ENCODE results near the gene EPB41L2.

The EPB41L2 gene

DNA sequence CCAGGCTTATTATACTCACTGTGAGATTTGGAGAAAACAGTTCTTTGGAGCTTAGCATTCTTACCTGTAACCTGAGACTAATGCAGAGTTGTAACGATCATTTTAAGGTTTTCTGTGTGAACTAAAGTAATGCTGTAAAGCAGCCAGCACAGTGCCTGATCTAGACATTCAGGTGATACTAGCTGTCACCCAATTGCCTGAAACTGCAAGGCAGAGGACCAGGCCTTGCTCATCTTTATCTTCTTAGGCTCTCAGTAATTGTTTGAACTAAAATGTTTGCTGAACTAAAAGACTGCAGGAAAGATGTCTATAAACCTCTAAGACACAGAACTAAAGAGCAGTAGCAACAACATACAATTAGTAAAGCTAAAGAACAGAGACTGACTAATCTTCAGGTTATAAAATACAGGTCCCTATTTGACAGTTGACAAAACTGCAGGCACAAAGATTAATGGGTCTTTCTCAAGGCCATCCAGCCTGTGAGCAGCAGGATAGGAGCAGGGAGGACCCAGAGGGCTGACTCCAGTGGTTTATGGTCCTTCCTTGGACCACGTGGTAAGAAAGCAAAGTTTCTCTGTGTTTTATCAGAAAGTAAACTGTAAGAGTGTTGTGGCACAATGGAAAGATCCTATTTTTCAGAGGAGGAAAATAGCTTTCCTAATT is 204.4 kb downstream of the EPB41L2 start:
- no peak for DNase-seq

DNA sequence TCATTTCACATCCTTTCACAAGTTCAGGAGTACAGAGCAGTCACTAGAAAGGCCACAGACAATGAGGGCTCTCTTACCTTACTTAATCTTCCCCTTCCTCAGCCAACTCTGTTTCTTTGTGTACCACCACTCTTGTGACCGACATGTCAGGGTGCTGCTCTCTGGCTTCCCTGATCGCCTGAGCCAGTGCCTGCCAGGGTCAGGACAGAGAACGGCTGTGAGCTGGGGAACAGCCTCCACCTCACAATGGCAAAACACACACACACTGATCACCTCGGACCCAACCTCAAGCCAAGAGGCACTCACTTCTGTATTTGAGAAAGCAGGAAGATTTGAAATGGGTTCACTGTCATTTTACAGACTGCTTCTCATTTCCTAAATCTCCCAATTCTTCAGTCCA is 205.0 kb downstream of the EPB41L2 start:
- no peak for DNase-seq

DNA sequence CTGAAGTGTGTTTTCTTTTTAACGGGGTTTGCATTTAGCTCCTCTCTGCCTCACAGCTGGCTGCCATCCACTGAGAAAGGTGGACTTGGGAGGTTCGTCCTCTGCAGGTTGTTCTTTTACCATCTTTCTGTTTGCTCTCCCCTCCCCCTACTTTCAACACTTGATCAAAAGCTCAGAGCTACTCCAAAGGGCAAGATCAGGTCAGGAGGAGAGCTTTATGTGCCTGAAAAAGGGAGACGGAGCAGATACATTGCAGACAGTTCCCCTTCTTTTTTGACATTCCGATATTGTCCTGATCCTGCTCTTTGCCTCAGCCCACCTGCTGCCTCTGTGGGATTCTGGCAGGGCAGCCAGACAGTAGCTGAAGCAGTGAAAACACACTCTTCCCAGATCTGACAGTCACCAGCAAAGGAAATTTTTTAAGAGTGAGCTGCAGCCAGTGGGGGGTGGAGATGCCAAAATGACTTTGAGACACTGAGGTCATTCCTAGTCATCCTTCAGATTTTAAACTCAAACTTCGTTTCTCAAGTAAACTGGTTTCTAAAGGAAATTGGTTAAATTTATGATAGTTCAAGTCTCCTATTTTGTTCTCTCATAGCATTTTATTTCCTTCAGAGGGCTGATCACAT is 209.4 kb downstream of the EPB41L2 start:
- DNase-seq: no peak

DNA sequence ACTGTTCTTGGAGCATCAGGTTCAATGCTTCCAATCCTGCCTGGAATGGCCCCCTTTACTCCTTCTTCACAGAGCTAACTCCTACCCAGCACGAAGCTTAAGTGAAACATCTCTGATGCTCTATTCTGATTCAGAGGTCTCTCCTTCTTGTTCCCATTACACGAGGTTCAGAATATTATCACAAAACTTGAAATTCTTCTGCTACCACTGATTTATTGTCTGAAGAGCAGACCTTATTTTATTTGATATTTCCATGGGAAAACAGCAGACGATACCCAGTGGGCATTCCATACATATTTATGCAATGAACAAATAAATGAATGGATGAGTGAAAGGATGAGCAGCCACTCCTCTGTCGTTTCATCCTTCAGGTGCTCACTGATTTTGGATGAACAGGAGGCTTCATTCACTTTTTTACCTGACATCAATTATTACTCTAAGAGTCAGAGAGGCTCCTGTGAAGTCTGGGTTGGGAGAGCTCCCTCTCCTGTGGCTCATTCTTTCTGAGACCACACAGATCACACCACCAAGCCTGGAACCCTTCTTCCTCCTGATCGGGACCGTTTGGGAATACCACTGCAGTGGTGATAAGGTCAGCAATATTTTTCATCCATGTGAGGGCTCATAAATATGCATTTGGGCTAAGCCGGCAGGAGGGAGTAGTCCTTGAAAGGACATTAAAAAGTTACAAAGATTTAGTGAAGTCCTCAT is 210.0 kb downstream of the EPB41L2 start:
- DNase-seq: no peak

DNA sequence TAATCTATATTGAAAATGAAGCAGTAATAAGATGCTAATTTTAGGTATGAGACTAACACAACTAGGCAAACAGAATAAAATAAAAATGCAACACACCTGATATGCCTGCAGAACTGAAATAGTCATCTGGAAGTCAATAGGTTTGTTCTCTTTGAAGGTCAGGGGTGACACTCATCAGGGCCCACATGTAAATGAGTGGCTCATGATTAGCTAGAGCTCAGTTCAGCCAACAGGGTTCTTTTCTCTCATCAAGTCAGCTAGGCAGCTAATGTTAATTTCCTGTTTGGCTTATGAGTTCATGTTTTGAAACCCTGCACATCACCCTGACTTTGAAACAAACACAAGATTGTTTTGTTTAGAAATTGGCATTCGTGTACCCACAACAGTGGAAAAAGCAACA is 212.0 kb downstream of the EPB41L2 start:
- DNase-seq: no peak

DNA sequence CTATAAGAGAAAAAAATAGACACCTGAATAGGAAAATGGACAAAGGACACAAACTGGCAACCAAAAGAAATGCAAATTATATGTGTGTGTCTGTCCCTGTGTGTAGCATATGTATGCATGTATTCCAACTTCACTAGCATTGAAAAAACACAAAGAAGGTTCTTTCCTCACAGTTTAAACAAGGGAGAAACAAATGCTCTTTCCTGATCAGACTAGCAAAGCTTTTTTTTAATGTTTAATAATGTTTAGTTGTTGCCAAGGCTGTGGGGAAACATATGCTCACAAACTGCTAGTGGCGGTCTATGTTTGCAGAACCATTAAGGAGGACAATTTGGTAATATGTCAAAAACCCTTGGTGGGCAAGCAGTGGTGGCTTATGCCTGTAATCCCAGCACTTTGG is 213.5 kb downstream of the EPB41L2 start:
- DNase-seq: no peak

DNA sequence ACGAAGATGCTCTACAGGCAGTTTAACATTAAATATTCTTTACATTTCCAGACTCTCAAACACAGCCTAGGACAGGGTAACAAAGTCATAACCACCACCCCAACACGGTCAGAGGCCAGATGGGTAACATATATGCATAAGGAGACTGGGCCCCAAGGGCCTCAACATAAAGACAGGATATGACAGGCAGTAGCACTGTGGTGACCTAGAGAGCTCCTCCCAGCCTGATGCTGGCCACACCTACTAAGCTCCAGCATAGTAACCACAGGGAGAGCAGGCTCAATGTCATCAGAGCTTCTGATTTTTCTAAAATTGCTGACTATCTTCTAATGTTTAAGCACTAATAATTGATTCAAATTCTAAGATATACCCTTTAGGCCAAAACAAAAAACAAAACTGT is 214.1 kb downstream of the EPB41L2 start:
- DNase-seq: peak; percentile 25

DNA sequence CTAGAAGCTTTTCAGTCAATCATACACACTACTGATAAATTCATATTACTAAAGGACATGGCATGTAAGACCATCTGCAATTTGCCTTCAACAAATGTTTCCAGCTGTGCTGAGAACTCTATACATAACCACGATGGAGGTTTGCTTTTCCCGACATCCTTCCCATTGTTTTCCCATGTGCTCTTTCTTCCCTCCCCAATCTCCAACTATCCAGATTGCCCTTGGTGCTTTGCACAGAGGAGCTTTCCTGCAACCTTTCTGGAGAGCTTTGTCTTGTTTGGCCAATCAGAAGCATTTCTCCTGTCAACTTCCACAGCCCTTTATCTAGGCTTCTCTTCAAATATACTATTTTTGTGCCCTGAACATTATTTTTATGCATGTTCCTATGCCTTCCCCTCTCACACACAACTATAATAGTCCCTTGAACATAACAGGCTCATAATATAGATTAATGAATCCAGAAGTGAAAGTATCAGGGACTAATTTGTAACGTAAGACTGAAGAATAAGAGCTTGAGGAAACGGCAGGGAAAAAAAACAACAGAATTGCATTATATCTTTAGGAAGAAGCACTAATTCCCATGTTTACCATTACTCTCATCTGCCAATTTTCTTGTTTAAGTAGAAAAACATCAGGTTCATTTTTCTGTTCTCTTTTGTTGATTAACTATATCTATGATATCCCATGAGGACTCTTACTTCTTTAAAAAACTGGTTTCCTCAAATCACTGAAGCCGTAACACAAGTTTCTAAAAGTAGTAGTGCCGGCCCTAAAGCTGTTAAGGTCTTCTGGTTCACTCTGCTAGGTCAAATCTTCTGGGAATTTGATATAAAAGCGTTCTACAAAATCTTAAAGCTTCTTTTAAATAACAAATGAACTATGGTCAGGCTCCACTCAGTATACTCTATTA is 215.8 kb downstream of the EPB41L2 start:
- no peak for DNase-seq

DNA sequence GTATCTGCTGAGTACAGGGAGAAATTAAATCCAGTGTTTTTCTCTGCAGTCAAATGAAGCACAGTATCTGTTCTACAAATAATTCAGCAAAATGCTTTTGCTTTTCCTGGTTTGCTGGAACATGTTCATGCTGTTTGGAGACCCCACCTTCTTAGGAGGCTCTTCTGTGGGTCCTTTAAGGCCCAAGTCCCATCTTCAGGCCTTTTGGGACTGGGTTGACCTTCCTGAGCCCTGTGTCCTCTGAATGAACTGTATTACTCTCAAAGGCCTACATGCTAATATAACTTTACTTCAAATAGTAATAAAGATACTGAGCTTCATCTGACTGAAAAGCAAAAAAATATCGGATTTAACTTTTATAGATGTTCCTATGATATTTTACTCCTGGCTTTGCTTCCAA is 216.5 kb downstream of the EPB41L2 start:
- DNase-seq: no peak

DNA sequence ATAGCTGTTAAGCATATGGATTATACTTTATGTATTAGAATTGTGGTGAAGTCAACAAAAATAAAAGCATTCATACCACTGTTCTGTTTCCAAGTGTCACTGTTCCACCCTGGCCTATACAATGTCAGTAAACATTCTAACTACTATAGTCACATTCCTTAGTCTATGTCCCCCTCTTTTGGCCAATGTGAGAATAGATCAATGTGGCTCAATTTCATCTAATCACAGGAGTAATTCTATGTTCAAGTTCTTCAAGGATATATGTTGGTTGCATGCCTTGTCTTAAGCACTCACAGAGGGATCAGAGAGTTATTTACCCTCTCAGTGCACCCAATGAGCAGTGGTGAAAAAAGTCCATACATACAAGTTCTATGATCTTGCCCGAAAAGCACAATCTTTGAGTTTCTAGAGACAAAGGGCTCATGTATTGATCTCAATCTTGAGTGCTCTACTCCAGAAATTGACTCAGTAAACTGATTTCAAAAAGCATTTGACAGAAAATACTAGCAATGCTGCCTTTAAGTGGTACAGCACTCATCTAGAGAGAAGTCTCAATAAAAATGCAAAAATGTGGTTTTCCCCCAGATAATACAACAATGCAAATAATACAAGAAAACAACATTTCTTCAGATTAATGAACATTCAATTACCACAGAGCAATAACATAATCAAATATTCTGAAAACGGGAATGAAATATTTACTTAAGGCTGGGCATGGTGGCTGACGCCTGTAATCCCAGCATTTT is 219.3 kb downstream of the EPB41L2 start:
- DNase-seq: no peak

DNA sequence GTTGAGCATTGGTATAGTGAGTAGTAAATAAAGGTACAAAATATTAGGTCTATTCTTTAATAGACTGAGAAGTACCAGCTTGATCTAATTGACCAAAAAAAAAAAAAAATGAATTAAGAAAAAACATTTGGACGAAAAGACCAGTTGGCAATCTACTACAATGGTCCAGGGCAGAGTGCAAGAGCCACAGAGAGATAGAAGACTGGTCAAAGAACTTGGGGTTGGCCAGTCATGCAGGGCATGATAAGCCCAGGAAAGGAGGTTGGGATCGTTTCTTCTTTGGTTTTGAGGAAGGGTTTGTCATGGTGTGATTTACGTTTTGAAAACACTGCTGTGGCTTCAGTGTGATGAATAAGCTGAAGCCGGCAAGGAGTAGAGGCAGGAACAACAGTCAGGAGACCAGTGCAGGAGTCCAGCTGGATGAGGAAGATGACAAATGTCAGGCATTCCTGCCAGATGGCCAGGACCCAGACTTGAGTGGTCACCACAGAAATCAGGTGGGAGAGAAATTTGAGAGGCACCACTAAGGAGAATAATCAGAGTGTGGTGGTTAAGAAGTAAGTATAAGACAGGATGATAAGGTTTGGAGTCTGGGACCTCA is 221.8 kb downstream of the EPB41L2 start:
- no peak for DNase-seq

DNA sequence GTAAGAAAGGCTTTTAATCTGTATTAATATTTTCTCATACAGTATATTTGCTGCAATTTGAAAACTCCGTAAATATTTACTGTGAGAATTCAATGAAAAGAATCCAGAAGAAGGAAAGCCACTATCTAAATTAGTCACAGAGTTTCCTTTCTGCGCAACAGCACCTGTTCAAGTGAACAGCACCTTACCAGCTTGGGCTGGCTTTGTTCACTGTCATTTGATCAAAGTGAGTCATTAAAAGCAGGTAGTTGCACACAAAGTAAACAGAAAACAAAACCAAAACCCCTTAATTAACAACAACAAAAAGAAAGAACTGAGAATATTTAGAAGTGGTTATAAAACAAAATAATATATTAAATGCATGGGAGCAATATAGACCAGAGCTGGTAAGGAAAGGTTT is 223.0 kb downstream of the EPB41L2 start:
- DNase-seq: no peak

DNA sequence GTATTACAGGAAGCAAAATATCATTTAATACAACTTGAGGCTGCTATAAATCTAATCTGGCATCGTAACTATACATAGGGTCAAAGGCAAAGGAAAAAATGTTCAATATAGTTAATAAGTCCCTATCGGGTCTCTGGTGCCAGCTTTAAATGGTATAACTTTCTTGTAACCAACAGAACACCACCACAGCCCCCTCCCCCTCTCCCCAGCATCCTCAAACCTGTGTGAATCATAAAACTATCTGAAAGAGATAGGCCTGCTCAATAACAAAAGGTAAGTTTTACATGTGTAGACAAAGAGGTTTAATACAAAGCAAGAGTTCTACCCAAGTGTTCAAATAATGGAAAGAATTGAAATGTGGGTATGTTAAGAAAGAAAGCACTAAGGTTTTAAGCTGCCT is 223.7 kb downstream of the EPB41L2 start:
- no peak for DNase-seq

DNA sequence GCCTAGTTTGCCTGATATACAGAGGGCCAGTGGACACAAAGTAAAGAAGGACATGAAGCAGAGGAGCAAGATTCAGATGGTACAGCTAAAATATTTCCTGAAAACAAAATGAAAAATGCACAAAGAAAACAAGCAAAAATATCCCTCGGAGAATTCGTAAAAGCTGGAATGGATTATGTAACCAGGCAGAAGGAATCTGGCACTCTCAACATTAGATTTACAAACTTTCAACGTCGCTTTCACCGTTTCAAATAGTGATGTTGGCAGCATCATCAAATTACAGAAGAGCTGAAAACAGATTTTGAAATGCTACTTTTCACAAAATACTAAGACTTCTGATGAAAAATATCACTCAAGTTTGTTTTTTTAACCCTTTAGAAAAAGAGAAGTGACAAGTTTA is 224.1 kb downstream of the EPB41L2 start:
- no peak for DNase-seq

DNA sequence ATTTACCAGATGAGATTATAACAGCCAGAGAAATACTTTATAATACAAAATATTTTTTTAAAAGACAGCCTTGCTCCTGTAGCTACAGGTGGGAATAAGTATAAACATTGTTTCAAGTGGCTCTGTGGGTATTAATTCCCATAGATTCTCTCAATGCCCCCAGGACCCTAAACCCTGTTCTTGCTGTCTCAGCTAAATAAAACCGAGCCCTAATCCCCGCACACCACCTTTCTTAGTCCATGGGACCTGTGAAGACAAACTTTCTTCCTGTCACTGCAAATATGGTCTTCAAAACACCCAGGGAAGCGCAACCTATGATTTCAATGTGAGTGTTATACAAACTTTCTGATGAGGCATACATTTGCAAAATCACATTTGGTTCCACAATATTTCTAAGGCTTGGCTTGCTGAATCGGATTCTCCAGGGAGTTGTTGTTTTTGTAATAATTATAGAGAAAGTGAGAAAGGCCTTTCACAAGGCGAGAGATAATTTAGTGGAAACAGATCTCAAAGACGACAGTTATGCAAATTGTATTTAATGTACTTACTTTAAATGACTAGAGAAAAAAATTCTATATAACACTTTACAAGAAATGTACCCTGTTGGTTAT is 224.7 kb downstream of the EPB41L2 start:
- no peak for DNase-seq

DNA sequence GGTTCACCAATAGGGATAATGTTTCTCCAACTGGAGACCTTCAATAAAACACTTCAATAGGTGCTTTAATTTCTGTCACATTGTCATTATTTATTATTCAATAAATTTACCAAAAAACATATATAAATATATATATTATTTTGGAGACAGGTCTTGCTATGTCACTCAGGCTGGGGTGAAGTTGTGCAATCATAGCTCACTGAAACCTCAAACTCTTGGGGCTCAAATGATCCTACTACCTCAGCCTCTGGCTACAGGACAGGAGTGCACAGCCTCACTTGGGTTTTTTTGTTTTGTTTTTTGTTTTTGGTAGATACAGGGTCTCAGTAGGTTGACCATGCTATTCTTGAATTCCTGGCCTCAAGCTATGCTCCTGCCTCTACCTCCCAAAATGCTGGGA is 226.0 kb downstream of the EPB41L2 start:
- DNase-seq: no peak

DNA sequence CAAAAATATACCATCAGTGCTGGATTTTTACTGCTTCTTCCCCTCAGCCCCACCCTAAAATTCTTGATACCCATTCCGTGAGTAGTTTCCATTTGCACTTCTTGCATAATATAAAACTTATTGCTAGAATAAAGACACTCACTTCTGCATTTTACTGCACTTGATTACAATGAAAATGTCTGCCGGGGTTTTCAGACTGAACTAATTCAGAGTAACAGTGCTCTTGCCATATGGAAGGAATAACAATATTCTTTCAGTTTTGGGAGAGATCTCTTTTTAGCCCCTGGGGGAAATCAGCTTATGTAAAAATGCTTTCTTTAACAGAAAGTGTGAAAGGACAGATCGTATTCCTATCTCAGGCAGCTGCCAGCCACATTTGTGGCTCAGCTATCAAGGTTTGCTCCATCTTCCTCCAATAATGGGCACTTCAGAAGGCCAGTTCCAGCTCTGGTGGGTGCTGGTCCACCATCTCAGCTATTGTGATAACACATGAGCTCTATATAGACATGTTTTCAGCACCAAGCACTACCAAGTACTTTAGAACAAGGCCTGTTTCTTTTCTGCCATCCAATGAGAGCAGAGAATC is 226.9 kb downstream of the EPB41L2 start:
- DNase-seq: no peak

DNA sequence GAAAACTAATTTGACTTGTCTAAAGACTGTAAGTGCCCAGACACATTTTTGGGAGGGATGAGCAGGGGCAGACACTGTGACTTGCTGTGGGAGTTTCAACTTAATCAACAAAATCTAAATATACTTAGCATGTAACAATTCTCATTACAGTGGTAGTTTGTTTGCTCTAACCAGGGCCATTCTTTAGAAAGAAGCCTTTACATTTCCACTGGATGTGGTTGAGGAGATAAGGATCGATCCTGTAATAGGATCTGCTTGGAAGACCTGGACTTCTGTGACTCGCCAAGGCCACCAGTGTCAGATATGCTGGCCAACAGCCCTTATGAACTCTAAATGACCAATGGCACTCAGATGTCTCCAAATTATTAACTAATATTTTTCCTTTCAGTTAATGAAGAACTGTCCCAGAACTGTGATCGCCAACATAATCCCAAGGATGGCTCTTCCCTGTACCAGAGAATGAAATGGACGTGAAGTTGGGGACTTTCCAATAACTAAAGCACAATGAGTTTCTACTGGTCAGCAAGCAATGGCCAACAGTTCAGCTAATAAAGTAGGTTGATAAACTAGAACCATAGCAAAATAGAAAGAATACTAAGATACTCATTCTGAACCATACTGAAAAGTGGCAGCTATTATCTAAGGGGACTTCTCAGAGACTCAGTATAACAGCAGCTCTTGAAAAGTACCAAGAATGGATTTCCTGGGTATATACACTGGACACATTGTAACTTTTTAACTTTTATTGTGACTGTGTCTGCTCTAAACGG is 228.4 kb downstream of the EPB41L2 start:
- no peak for DNase-seq

DNA sequence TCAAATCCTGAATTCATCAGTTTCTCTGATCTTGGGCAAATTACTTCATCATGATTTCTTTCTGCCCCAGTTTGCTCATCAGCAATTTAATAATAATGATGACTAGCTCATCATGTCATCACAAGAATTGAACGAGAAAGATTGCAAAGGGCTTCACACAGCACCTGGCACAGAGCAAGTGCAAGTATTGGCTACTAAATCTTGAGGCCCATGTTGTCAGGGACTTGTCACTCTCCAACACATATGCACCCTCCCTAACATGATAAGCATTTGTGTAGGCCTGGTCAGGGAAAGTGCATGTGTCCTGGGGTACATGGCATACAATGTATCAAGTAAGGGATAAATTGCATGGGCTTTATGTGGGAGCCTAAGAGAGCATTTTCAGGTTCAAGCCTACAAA is 229.5 kb downstream of the EPB41L2 start:
- DNase-seq: no peak

DNA sequence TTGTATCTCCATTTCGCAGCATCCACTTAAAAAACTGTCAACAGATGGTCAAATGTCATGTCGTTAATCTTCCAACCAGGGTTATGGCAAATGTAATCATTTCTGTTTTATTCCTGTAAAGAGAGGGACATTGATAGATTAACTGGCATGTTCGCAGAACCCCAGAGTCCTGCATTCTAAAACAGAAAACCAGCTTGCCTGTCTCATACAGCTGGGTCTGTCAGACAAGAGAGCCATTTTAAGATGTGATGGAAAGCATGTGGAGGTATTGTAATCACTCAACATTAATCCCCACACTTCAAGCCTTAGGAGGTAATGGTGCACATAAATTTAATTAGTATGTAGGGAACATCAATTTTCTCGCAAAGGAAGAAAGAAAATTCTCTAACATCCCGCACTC is 231.4 kb downstream of the EPB41L2 start:
- no peak for DNase-seq

Data from CD4-positive, alpha-beta T cell treated with Interleukin-15 for 1 hour (primary cell).